HEK293T (cell line): Measurements from ENCODE around the gene ACP6.
"Not testable (repeated sequence)": the region's sequence is repeated elsewhere in the genome, so short reads cannot be mapped to it uniquely, and the experiment has no call there.

Source experiments
- CTCF ChIA-PET: fragments of 350-600 bp; formaldehyde crosslinking; extraction: SDS; loops from one replicate; lab custom pipeline; 2021; ENCODE audit warnings: antibody characterized with exemption, inconsistent platforms; lab: Yijun Ruan, JAX
- POLR2A ChIA-PET: fragments of 350-600 bp; formaldehyde crosslinking; extraction: SDS; loops from one replicate; lab custom pipeline; 2020; ENCODE audit warnings: antibody characterized with exemption, inconsistent platforms; lab: Yijun Ruan, JAX
- DNase-seq: peaks from one replicate; pipeline ENCODE4 v3.0.0; 2012; ENCODE audit warnings: mixed read lengths; ENCODE audit errors: extremely low spot score
- ARNT ChIP-seq: fragments of 450-650 bp; IDR thresholded peaks from 2 replicates; pipeline ENCODE4 v1.6.1; 2017; ENCODE audit warnings: mild to moderate bottlenecking
- BHLHE40 ChIP-seq: fragments of 450-650 bp; IDR thresholded peaks from 2 replicates; pipeline ENCODE4 v1.6.1; 2016; ENCODE audit warnings: mild to moderate bottlenecking, moderate library complexity, borderline replicate concordance
- CTBP1 ChIP-seq: fragments of 450-650 bp; IDR thresholded peaks from 2 replicates; pipeline ENCODE4 v1.6.1; 2016; ENCODE audit warnings: borderline replicate concordance
- ELF4 ChIP-seq: fragments of 450-650 bp; IDR thresholded peaks from 2 replicates; pipeline ENCODE4 v1.6.1; 2017; ENCODE audit warnings: antibody characterized with exemption
- FOXA1 ChIP-seq: fragments of 450-650 bp; IDR thresholded peaks from 2 replicates; pipeline ENCODE4 v1.6.1; 2016; ENCODE audit warnings: mild to moderate bottlenecking
- FOXK2 ChIP-seq: fragments of 450-650 bp; IDR thresholded peaks from 2 replicates; pipeline ENCODE4 v1.6.1; 2016; ENCODE audit warnings: mild to moderate bottlenecking
- FOXM1 ChIP-seq: fragments of 450-650 bp; IDR thresholded peaks from 2 replicates; pipeline ENCODE4 v1.6.1; 2017; ENCODE audit warnings: mild to moderate bottlenecking, borderline replicate concordance
- HDGF ChIP-seq: fragments of 450-650 bp; IDR thresholded peaks from 2 replicates; pipeline ENCODE4 v1.6.1; 2017; ENCODE audit warnings: antibody characterized with exemption, borderline replicate concordance
- L3MBTL2 ChIP-seq: fragments of 450-650 bp; conservative IDR thresholded peaks from 2 replicates; pipeline ENCODE4 v1.6.1; 2016; ENCODE audit warnings: mild to moderate bottlenecking
- LEF1 ChIP-seq: fragments of 450-650 bp; IDR thresholded peaks from 2 replicates; pipeline ENCODE4 v1.6.1; 2017; ENCODE audit warnings: mild to moderate bottlenecking, borderline replicate concordance
- NFRKB ChIP-seq: fragments of 450-650 bp; IDR thresholded peaks from 2 replicates; pipeline ENCODE4 v1.6.1; 2016; ENCODE audit warnings: mild to moderate bottlenecking, moderate library complexity
- PKNOX1 ChIP-seq: fragments of 450-650 bp; IDR thresholded peaks from 2 replicates; pipeline ENCODE4 v1.6.1; 2016
- SP1 ChIP-seq: fragments of 450-650 bp; IDR thresholded peaks from 2 replicates; pipeline ENCODE4 v1.6.1; 2017
- SUZ12 ChIP-seq: fragments of 450-650 bp; IDR thresholded peaks from 2 replicates; pipeline ENCODE4 v1.6.1; 2016; ENCODE audit warnings: mild to moderate bottlenecking
- TARDBP ChIP-seq: fragments of 450-650 bp; IDR thresholded peaks from 2 replicates; pipeline ENCODE4 v1.6.1; 2016
- ZNF384 ChIP-seq: fragments of 450-650 bp; IDR thresholded peaks from 2 replicates; pipeline ENCODE4 v1.6.1; 2016

The ACP6 gene

GRCh38 chr1:147618771-147619170, 51.6 kb downstream of the ACP6 start:
- DNase-seq: no peak
- POLR2A ChIA-PET: no interaction called here
- CTCF ChIA-PET: no interaction called here
- TF ChIP-seq FOXK2: no peak

- ChIA-PET POLR2A (no interaction called here), CTCF (no interaction called here)
- no peak for DNase-seq
- TF ChIP-seq ARNT (no peak), NFRKB (no peak), LEF1 (no peak), FOXA1 (no peak), FOXM1 (no peak), CTBP1 (no peak), TARDBP (no peak)
These were observed 52.2 kb downstream of the ACP6 start for GRCh38 chr1:147618077-147618569.

GRCh38 chr1:147614966-147615365, 55.4 kb downstream of the ACP6 start:
- DNase-seq, CTCF ChIA-PET, POLR2A ChIA-PET: not testable (repeated sequence)

GRCh38 chr1:147613506-147613905, 56.8 kb downstream of the ACP6 start:
- no peak for DNase-seq
- TF ChIP-seq ARNT: no peak
- TF ChIP-seq TARDBP: no peak
- no peak for TF ChIP-seq HDGF
- no peak for TF ChIP-seq FOXM1
- TF ChIP-seq ELF4: no peak
- no peak for TF ChIP-seq ZNF384
- ChIA-PET POLR2A (no interaction called here), CTCF (no interaction called here)

- no peak for DNase-seq
- ChIA-PET POLR2A (no interaction called here), CTCF (no interaction called here)
- no peak for TF ChIP-seq LEF1
- no peak for TF ChIP-seq SP1
- TF ChIP-seq FOXK2: no peak
- TF ChIP-seq CTBP1: no peak
- no peak for TF ChIP-seq FOXM1
- no peak for TF ChIP-seq L3MBTL2
- TF ChIP-seq SUZ12: no peak
- TF ChIP-seq ARNT: no peak
- no peak for TF ChIP-seq PKNOX1
- TF ChIP-seq ZNF384: no peak
- no peak for TF ChIP-seq ELF4
- TF ChIP-seq FOXA1: no peak
- TF ChIP-seq BHLHE40: no peak
- TF ChIP-seq TARDBP: no peak
- TF ChIP-seq NFRKB: no peak
- TF ChIP-seq HDGF: no peak
These were observed 58.0 kb downstream of the ACP6 start for GRCh38 chr1:147612366-147612765.

- CTCF ChIA-PET: no interaction called here
- POLR2A ChIA-PET: no interaction called here
- DNase-seq: no peak
- TF ChIP-seq FOXM1 (no peak), BHLHE40 (no peak), SUZ12 (no peak), CTBP1 (no peak), FOXA1 (no peak), ARNT (no peak), TARDBP (no peak), ZNF384 (no peak), HDGF (no peak), ELF4 (no peak), L3MBTL2 (no peak), LEF1 (no peak), FOXK2 (no peak), SP1 (no peak)
These were observed 58.7 kb downstream of the ACP6 start for GRCh38 chr1:147611586-147611985.

GRCh38 chr1:147611021-147611426, 59.3 kb downstream of the ACP6 start:
- POLR2A ChIA-PET: interaction anchor here (1.2 kb wide), 1 partner anchor 71 kb away, joined by 4 read pairs; no protein-coding TSS in a partner anchor
- no peak for DNase-seq
- CTCF ChIA-PET: no interaction called here
- TF ChIP-seq SP1 (no peak), FOXA1 (no peak), FOXM1 (no peak), HDGF (no peak), SUZ12 (no peak), CTBP1 (no peak), ELF4 (no peak), PKNOX1 (no peak), TARDBP (no peak)

GRCh38 chr1:147609358-147609757, 61.0 kb downstream of the ACP6 start:
- POLR2A ChIA-PET: no interaction called here
- no peak for TF ChIP-seq FOXK2
- TF ChIP-seq PKNOX1: peak; percentile 78

More at GRCh38 chr1:147609358-147609757, 61.0 kb downstream of the ACP6 start:
- no peak for DNase-seq
- CTCF ChIA-PET: no interaction called here
